Natural killer cell (primary cell): ENCODE measurements around the gene CLASP1. TPM values are rescaled to one million over a fixed set of nuclear protein-coding genes. Genes with fewer than 3 reads are reported as not detected.

Source experiments
- ATAC-seq, 3 donors: fragments of 150-1000 bp in 2 of 3; fragments of 200-7000 bp in 1 of 3; cut with Tn5 transposase; 1 replicate in 1 of 3; 2 replicates in 2 of 3; pipeline ENCODE4 v1.10.0; 2021; ENCODE audit warnings: mild to moderate bottlenecking in 2 of 3, moderate library complexity in 2 of 3
- DNase-seq, 2 donors: peaks; one replicate each; pipeline versions ENCODE4 v3.0.0 to v3.0.0-alpha.2; 2013 to 2021; ENCODE audit warnings: mixed read lengths in 1 of 2
- H3K27ac ChIP-seq: one replicate; pipeline ENCODE4 v1.5.1; 2013; ENCODE audit warnings: mild to moderate bottlenecking, low read length
- H3K27me3 ChIP-seq: one replicate; pipeline ENCODE4 v1.6.1; 2013; ENCODE audit warnings: low read length; ENCODE audit not compliant: control insufficient read depth, insufficient read depth
- H3K36me3 ChIP-seq: one replicate; pipeline ENCODE4 v1.6.1; 2013; ENCODE audit warnings: low read length; ENCODE audit not compliant: control insufficient read depth, insufficient read depth
- H3K4me1 ChIP-seq: one replicate; pipeline ENCODE4 v1.6.1; 2013; ENCODE audit warnings: low read length; ENCODE audit not compliant: control insufficient read depth, insufficient read depth
- H3K4me3 ChIP-seq: one replicate; pipeline ENCODE4 v1.5.1; 2013; ENCODE audit warnings: low read length
- H3K9me3 ChIP-seq: one replicate; pipeline ENCODE4 v1.6.1; 2013; ENCODE audit warnings: low read length; ENCODE audit not compliant: control insufficient read depth, insufficient read depth
- H3K27ac Mint-ChIP-seq, 2 donors: one replicate each; pipeline ENCODE4 v1.8.0; 2022; ENCODE audit warnings: mild to moderate bottlenecking in 2 of 2, mixed read lengths in 2 of 2, moderate library complexity in 1 of 2
- H3K27me3 Mint-ChIP-seq, 2 donors: one replicate each; pipeline ENCODE4 v1.8.0; 2022; ENCODE audit warnings: low read depth in 2 of 2, mixed read lengths in 2 of 2
- H3K36me3 Mint-ChIP-seq: one replicate; pipeline ENCODE4 v1.8.0; 2022; ENCODE audit warnings: mixed read lengths
- H3K4me1 Mint-ChIP-seq, 2 donors: one replicate each; pipeline ENCODE4 v1.8.0; 2022; ENCODE audit warnings: mixed read lengths in 2 of 2
- H3K4me3 Mint-ChIP-seq: one replicate; pipeline ENCODE4 v1.8.0; 2022; ENCODE audit warnings: mild to moderate bottlenecking, moderate library complexity, mixed read lengths
- H3K9me3 Mint-ChIP-seq, 2 donors: one replicate each; pipeline ENCODE4 v1.8.0; 2022; ENCODE audit warnings: mixed read lengths in 2 of 2
- WGBS: methylation state at CpG from one replicate; pipeline ENCODE4 v1.1.7; 2013; ENCODE audit warnings: missing lambda C conversion rate; ENCODE audit not compliant: insufficient coverage; 5-methylcytosine and 5-hydroxymethylcytosine counted together
- intact Hi-C: fragments of 100-400 bp; cut with micrococcal nuclease; formaldehyde crosslinking; loops from one replicate; pipeline ENCODE4 v1.14.2; 2022
- total RNA-seq, 4 donors: library from RNA; stranded (reverse); fragments of 120-200 nt in 1 of 4; gene quantifications; one replicate each; pipeline versions ENCODE4 v1.2.3 to v1.2.4, GENCODE V29; 2013 to 2022
- TF ChIP-seq, protein P1 (sequence below): fragments of 200-600 bp; IDR thresholded peaks from one replicate; pipeline ENCODE4 v1.8.0; 2022; ENCODE audit warnings: antibody characterized with exemption

Gene CLASP1
- total RNA-seq, 3 donors from 2014 or later (not counting 1 experiment from before 2014, with no cell fraction given) = 125 to 142 (median 127) TPM

DNA sequence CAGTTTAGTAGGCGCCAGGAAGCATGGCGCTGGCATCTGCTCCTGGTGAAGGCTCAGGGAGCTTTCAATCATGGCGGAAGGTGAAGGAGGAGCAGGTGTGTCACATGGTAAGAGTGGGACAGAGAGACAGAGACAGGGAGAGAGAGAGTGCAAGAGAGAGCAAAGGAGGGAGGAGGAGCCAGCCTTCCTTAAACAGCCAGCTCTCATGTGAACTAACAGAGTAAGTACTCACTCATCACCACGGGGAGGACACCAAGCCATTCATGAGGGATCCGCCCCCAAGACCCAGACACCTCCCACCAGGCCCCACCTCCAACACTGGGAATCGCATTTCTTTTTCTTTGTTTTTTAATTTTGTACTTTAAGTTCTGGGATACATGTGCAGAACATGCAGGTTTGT, 40.8 kb upstream of the CLASP1 start:
- Mint-ChIP-seq H3K4me1 (peaks cover 5 to 6% of the 10 kb centered on the region in 2 donors), H3K27ac (peak overlapping the region in 1 of 2 donors; percentile 27), H3K4me3 (no peak overlapping the region), H3K36me3 (no peaks in the 10 kb centered on the region), H3K9me3 (no peaks in the 10 kb centered on the region), H3K27me3 (no peaks in the 10 kb centered on the region)
- no peak overlapping the region for H3K27ac ChIP-seq
- no peak overlapping the region for H3K4me3 ChIP-seq
- TF ChIP-seq, protein P1, sequence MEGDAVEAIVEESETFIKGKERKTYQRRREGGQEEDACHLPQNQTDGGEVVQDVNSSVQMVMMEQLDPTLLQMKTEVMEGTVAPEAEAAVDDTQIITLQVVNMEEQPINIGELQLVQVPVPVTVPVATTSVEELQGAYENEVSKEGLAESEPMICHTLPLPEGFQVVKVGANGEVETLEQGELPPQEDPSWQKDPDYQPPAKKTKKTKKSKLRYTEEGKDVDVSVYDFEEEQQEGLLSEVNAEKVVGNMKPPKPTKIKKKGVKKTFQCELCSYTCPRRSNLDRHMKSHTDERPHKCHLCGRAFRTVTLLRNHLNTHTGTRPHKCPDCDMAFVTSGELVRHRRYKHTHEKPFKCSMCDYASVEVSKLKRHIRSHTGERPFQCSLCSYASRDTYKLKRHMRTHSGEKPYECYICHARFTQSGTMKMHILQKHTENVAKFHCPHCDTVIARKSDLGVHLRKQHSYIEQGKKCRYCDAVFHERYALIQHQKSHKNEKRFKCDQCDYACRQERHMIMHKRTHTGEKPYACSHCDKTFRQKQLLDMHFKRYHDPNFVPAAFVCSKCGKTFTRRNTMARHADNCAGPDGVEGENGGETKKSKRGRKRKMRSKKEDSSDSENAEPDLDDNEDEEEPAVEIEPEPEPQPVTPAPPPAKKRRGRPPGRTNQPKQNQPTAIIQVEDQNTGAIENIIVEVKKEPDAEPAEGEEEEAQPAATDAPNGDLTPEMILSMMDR = no peak
- H3K27me3 ChIP-seq = no peaks in the 10 kb centered on the region
- DNase-seq (no peak), ATAC-seq (no peak)
- intact Hi-C loops = no loop called here
- H3K36me3 ChIP-seq = no peaks in the 10 kb centered on the region
- H3K9me3 ChIP-seq = no peaks in the 10 kb centered on the region
- peaks cover 7% of the 10 kb centered on the region for H3K4me1 ChIP-seq
- WGBS = 92% methylated on average over 5 of the region's 6 CpGs

DNA sequence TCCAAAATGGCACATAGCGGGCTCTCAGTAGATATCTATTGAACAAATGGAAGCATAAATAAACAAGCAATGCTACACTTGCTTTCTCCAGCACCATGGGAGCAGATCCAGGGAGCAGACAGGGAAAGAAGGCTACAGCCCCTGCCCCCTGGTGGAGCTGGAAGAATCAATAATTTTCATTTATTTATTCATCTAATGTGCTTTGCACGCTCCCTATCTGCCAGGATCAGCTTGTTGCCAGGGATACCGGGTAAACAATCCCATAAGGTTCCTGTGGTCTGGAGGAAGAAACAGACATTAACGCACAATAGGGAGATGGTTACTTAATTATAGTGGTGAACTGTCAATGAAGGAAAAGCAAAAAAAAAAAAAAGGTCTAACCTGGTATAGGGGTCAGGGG, 40.1 kb upstream of the CLASP1 start:
- intact Hi-C loops = no loop called here
- no peaks in the 10 kb centered on the region for H3K9me3 ChIP-seq
- no peak overlapping the region for H3K4me3 ChIP-seq
- ATAC-seq (no peak), DNase-seq (peak in 1 of 2 donors; percentile 16)
- peaks cover 7% of the 10 kb centered on the region for H3K4me1 ChIP-seq
- no peaks in the 10 kb centered on the region for H3K36me3 ChIP-seq
- Mint-ChIP-seq H3K9me3 (peaks cover 0 to under 1% of the 10 kb centered on the region in 2 donors), H3K27me3 (no peaks in the 10 kb centered on the region), H3K27ac (peak overlapping the region in 1 of 2 donors; percentile 27), H3K4me3 (no peak overlapping the region), H3K4me1 (peaks cover 5 to 6% of the 10 kb centered on the region in 2 donors), H3K36me3 (peaks cover 3% of the 10 kb centered on the region)
- no peak overlapping the region for H3K27ac ChIP-seq
- TF ChIP-seq, protein P1 = no peak
- 97% methylated on average over 4 of the region's 4 CpGs for WGBS
- no peaks in the 10 kb centered on the region for H3K27me3 ChIP-seq

DNA sequence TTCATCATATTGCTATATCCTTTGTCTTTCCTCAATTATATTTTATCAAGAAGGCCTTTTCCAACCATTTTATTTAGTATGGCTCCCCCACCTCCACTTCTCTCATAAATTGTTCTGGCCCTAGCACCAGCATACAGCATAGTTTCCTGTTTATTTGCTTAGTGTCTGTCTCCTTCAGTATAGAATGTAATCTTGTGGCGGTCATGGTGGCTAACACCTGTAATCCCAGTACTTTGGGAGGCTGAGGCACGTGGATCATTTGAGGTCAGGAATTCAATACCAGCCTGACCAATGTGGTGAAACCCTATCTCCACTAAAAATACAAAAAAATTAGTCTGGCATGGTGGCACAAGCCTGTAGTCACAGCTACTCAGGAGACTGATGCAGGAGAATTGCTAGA, 39.6 kb upstream of the CLASP1 start:
- DNase-seq (no peak), ATAC-seq (peak in 1 of 3 donors; percentile 38)
- no peak overlapping the region for H3K4me3 Mint-ChIP-seq
- Histone ChIP-seq H3K27ac (no peak overlapping the region), H3K4me1 (peaks cover 7% of the 10 kb centered on the region), H3K9me3 (no peaks in the 10 kb centered on the region), H3K27me3 (no peaks in the 10 kb centered on the region), H3K36me3 (no peaks in the 10 kb centered on the region), H3K4me3 (no peak overlapping the region)
- peak overlapping the region in 1 of 2 donors; percentile 27 for H3K27ac Mint-ChIP-seq
- peaks cover 5 to 6% of the 10 kb centered on the region in 2 donors for H3K4me1 Mint-ChIP-seq
- H3K36me3 Mint-ChIP-seq = peaks cover 5% of the 10 kb centered on the region
- intact Hi-C loops = no loop called here
- TF ChIP-seq, protein P1 = no peak
- 54% methylated on average over 2 of the region's 2 CpGs for WGBS
- H3K9me3 Mint-ChIP-seq = peaks cover 3 to 5% of the 10 kb centered on the region in 2 donors
- no peaks in the 10 kb centered on the region for H3K27me3 Mint-ChIP-seq

DNA sequence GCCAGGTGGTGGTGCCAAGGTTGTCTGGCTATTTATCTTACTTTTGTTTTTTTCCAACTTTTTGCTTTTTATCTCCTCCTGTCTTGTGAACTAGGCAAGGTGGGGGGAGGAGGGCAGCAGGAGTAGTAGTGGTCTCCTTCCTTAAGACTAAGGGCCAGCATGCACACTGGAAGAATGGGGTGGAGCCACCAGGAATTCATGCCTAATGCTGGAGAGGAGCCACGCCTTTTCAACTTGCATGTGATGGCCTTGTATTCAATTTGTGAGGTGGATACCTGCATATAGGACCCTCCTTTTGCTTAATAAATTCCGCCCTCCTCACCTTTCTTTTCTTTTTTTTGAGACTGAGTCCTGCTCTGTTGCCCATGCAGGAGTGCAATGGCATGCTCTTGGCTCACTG, 37.6 kb upstream of the CLASP1 start:
- H3K27ac Mint-ChIP-seq = no peak overlapping the region
- no peaks in the 10 kb centered on the region for H3K36me3 ChIP-seq
- H3K9me3 Mint-ChIP-seq = peaks cover 9 to 10% of the 10 kb centered on the region in 2 donors
- intact Hi-C loops = no loop called here
- no peak overlapping the region for H3K4me3 ChIP-seq
- DNase-seq = no peak
- H3K4me3 Mint-ChIP-seq = no peak overlapping the region
- TF ChIP-seq, protein P1 = no peak
- H3K27me3 Mint-ChIP-seq = no peaks in the 10 kb centered on the region
- H3K4me1 ChIP-seq = peaks cover 7% of the 10 kb centered on the region
- peaks cover 5 to 6% of the 10 kb centered on the region in 2 donors for H3K4me1 Mint-ChIP-seq
- no peaks in the 10 kb centered on the region for H3K27me3 ChIP-seq
- H3K9me3 ChIP-seq = peaks cover 18% of the 10 kb centered on the region
- ATAC-seq = no peak
- H3K27ac ChIP-seq = no peak overlapping the region
- peaks cover 5% of the 10 kb centered on the region for H3K36me3 Mint-ChIP-seq
- WGBS = 83% methylated on average over 2 of the region's 2 CpGs
